Coronary artery (tissue), 2 donors: ENCODE results near the gene KCTD16.

ENCODE experiments used
- DNase-seq: peaks from one replicate; pipeline ENCODE4 v3.0.0-alpha.2; 2017; ENCODE audit warnings: low spot score
- H3K27ac ChIP-seq, 2 donors: fragments of 200-600 bp; sonication (generic); one replicate each; pipeline ENCODE4 v1.5.1; 2016 to 2019
- H3K4me3 ChIP-seq: fragments of 200-600 bp; sonication (generic); 2 replicates; pipeline ENCODE4 v1.5.1; 2016; ENCODE audit warnings: mild to moderate bottlenecking, moderate library complexity
- CTCF ChIP-seq: fragments of 200-600 bp; sonication (generic); IDR thresholded peaks from one replicate; pipeline ENCODE4 v1.5.1; 2019; ENCODE audit warnings: antibody characterized with exemption

Gene KCTD16

GRCh38 chr5:144390133-144390532, 219.5 kb downstream of the KCTD16 start:
- TF ChIP-seq CTCF, result no peak
- H3K27ac ChIP-seq, result no peak overlapping the region
- no peak for DNase-seq
- H3K4me3 ChIP-seq, result no peak overlapping the region

- DNase-seq, result no peak
- Histone ChIP-seq H3K4me3 (no peak overlapping the region), H3K27ac (no peak overlapping the region)
- TF ChIP-seq CTCF, result no peak
Observed at GRCh38 chr5:144391044-144391443, 220.4 kb downstream of the KCTD16 start.

DNA sequence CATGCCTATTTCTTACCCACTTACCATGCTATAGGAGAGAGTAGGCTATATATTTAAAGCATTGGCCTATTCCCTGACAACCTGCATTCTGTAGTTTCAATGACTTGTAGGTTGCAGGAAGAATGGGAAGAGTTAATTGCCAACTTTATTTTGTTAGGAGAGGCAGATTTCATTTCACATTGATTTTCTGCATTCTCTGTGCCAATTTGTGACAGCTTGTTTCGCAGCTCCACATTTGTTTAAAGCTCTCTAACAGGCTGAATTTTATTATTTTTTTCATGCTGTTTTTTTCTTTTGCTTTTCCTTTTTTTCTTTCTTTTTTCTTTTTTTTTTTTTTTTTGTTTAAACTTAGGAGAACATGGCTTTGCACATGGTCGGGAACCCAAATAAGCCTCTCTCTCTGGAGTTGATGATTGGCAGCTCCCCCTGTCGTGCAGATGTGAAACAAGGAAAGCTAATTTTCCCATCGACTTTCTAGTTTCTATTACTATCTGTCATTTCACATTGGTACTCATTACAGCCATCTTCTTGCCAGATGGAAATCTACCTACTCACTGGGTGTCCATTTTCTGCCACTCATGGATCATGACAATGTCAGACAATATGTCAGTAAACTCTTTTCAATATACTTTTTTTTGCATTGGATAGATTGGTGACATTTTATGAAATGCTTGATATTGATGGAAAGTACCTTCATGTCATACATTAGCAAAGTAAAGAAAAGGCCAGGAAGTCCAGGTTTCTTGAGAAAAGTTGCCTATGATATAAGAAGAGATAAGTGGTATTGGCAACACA, 223.2 kb downstream of the KCTD16 start:
- TF ChIP-seq CTCF, result no peak
- no peak overlapping the region for H3K27ac ChIP-seq

DNA sequence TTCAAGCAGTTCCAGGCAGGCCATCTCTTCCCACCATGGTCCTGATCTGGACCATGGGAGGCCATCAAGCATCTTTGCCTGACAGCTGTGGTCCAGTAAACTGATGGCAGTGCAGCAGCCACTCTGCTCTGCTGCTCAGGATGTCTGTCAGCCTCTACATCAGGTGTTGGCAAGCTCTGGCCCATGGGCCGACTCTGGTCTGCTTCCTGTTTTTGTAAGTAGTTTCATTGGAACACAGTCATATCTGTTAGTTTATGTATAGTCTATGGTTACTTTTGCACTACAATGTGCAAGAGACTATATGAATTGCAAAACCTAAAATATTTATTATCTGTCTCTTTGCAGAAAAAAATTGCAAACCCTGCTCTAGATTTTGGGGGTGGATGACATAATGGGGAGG, 225.0 kb downstream of the KCTD16 start:
- Histone ChIP-seq H3K27ac (no peak overlapping the region), H3K4me3 (no peak overlapping the region)
- TF ChIP-seq CTCF, result no peak
- DNase-seq, result no peak

More for the DNA sequence above, 223.2 kb downstream of the KCTD16 start:
- no peak overlapping the region for H3K4me3 ChIP-seq
- no peak for DNase-seq

GRCh38 chr5:144403058-144403457, 232.4 kb downstream of the KCTD16 start:
- no peak for DNase-seq
- TF ChIP-seq CTCF, result no peak
- Histone ChIP-seq H3K27ac (no peak overlapping the region), H3K4me3 (no peak overlapping the region)

DNA sequence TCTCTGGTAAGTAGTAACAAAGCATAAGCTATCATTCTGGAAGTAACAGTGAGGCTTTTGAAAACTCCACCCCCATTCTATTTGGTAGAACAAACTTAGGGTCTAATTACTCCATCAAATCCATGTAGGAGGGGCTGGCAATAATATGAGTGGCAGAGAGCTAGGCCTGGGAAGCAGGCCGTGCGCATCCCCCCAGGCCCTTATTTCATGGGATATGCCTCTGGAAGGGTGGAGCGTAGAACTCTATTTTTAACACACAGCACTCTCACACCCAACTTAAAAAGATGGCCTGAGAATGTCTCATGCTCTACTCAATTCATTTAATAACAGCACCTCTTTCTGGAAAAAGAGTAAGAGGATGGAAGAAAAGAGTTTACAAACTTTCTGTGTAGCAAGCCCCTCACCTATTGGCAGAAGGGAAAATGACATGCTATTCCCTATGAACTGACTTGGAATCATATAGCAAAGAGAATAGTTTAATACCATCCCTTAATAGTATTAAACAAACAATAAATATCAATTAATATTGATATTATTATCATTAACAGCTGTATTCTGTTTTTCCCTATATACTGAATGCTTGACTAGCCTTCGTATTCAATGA, 233.2 kb downstream of the KCTD16 start:
- no peak for TF ChIP-seq CTCF
- Histone ChIP-seq H3K27ac (no peak overlapping the region), H3K4me3 (no peak overlapping the region)
- DNase-seq, result no peak

DNA sequence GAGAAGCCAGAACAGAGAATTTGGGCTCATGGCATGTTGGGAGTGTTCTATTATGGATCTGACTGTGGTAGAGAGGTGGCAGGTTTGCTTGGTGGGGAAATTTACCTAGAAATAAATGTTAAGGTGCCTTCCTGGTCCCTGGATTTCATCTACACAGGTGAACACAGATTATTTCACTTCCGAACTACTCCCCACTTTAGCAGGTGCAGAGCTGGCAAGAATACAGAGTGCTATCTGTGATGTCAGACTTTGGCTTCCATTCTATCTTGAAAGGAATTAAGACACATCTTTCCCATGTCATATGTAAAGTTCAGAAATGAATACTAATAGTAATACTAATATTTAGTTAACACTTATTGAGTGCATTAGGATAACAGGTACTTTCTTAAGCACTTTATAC, 234.0 kb downstream of the KCTD16 start:
- no peak overlapping the region for H3K27ac ChIP-seq
- H3K4me3 ChIP-seq, result no peak overlapping the region
- DNase-seq, result no peak
- TF ChIP-seq CTCF, result no peak
